ENCODE data around the gene MAP3K14.

The MAP3K14 gene

GRCh38 chr17:45231481-45232116, 85.2 kb downstream of the MAP3K14 start:
- DNase-seq = peak; percentile 32

GRCh38 chr17:45230787-45231480, 85.9 kb downstream of the MAP3K14 start:
- DNase-seq = peak; percentile 16

GRCh38 chr17:45230410-45230786, 86.4 kb downstream of the MAP3K14 start:
- DNase-seq = no peak

GRCh38 chr17:45229681-45230409, 87.0 kb downstream of the MAP3K14 start:
- no peak for DNase-seq

GRCh38 chr17:45228763-45229539, 87.9 kb downstream of the MAP3K14 start:
- peak; percentile 19 for DNase-seq

GRCh38 chr17:45227926-45228762, 88.7 kb downstream of the MAP3K14 start:
- DNase-seq = no peak

- DNase-seq = no peak
These were observed 89.5 kb downstream of the MAP3K14 start for GRCh38 chr17:45227101-45227925.

- no peak for DNase-seq
These were observed 90.2 kb downstream of the MAP3K14 start for GRCh38 chr17:45226576-45226975.

GRCh38 chr17:45225964-45226530, 90.8 kb downstream of the MAP3K14 start:
- no peak for DNase-seq

- no peak for DNase-seq
These were observed 91.6 kb downstream of the MAP3K14 start for GRCh38 chr17:45225051-45225700.

GRCh38 chr17:45224671-45225050, 92.2 kb downstream of the MAP3K14 start:
- DNase-seq = no peak

GRCh38 chr17:45223539-45224528, 93.0 kb downstream of the MAP3K14 start:
- DNase-seq = no peak

- no peak for DNase-seq
These were observed 93.8 kb downstream of the MAP3K14 start for GRCh38 chr17:45222996-45223538.

GRCh38 chr17:45222289-45222995, 94.4 kb downstream of the MAP3K14 start:
- DNase-seq = no peak

GRCh38 chr17:45222014-45222288, 94.9 kb downstream of the MAP3K14 start:
- DNase-seq = no peak

GRCh38 chr17:45221081-45222013, 95.5 kb downstream of the MAP3K14 start, which contains the start of gene FMNL1:
Gene FMNL1, plus strand, starts transcription at chr17:45221885. Its CDS starts 240 bp downstream, at chr17:45222125.
- no peak for DNase-seq

- no peak for DNase-seq
These were observed 96.7 kb downstream of the MAP3K14 start for GRCh38 chr17:45220079-45220478.

All from SHP77 treated with DMSO at 0.1 percent for 48 hours (cell line).